CD4-positive, alpha-beta T cell treated with Interleukin-6 for 4 hours (primary cell): ENCODE results near the gene RGS16.

ENCODE experiments used
- DNase-seq: peaks from one replicate; pipeline ENCODE4 v3.0.0-alpha.2; 2020; ENCODE audit warnings: mixed read lengths

The RGS16 gene

DNA sequence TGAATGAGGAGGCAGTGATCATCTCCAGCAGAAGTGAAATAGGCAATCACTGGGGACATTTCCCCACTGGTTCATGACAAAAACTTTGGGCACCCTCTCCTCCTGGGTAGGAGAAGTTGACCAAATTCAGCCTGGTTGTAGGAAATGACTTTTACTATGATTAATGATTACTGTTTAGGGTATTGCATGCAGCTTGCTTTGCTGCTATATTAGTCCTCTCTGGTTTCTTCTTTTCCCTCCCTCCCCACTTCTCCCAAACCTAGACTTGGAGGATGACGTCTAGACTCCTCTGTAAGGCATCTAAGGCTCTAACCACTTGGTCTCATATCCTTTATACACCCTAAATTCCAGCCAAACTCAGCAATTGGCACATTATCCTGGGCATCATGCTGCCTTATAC, 3.4 kb upstream of the RGS16 start:
- no peak for DNase-seq

DNA sequence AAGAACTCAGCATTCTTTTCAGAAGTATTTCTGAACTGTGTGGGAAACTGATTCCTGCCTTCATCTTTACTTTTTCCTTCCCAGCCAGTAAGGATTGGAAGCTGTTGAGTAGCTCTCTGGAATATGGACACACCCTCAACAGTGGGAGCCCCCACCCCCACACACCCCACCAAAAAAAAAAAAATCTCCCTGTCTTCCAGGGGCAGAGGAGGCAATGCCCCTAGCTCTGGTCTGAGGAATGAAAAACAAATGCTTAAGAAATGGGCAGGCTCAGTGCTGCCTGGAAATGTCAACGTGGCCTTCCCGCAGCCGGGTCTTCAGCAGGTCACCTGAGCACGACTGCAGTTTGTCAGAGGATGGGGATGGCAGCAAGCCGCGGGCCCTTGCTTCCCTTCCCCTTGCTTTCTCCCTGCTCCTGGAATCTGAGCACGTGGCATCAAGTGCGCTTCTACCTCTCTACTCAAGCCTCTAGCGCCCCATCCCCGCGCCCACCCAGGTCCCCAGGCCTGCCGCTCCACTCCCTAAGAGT, 479 bp downstream of the RGS16 start:
- no peak for DNase-seq

DNA sequence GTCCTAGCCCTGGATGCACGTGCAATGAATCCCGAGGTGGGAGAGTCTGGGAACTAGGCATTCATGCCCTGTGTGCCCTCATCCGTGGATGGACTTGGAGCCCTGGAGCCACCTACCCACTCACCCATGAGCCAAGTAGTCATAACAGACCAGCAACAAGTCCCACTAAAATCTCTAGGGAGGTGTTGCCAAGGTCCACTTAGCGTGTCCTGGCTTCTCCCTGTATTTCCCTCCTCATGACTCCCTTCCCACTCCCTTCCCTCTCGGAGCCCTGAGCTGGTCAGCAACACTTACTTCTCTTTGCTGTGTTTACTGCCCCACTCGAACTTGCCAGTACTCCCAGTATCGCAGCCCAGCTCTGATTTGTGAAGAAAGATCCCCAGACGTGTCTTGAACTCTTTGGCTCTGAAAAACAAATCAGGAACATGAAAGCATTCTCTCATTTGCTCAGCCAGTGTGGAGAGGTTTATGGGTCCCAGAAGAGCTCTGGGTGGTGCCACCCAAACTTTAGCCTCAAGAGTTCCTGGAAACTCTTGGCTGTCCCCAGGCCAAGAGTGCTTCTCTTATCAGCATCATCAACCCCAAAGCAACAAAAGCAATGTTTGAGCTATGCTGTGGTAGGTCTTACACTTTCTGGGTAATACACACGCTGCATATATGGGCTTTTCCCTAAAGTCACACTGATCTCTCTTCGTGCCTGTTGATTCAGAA, 1.1 kb downstream of the RGS16 start:
- no peak for DNase-seq

DNA sequence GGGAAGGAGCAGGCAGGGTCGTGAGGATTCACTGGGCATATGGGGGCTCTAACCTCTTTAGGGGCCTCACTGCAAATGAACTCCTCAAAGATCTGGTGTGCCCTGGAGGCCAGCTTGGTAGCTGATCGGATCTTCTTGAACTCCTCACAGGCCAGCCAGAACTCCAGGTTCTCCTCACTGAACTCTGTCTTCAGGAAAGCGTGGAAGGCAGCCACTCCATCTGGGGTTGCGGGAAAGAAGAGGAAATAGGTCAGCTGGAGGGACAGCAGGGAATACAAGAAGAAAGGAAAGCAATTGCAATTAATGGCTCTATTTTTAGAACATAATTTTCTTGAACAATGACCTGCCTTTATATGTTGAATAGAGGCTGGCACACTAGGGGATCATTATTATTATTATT, 2.3 kb downstream of the RGS16 start:
- no peak for DNase-seq

DNA sequence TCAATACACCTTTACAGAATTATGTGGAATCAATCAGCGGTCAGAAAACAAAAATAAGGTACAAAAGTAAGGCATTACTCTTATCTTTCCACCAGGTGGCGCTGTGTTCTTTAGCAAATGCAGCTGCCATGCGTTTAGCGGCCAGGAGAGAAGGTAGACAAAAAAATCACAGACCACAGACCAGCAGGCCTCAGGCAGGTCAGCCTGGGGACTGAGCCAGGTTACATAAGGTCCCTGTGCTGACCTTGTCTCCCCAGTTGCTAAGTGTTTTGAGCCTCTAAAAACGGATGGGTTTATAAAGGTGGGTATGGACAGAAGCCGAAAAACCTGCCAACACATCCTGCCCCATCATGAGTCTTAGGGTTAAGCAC, 2.8 kb downstream of the RGS16 start:
- peak; percentile 79 for DNase-seq

DNA sequence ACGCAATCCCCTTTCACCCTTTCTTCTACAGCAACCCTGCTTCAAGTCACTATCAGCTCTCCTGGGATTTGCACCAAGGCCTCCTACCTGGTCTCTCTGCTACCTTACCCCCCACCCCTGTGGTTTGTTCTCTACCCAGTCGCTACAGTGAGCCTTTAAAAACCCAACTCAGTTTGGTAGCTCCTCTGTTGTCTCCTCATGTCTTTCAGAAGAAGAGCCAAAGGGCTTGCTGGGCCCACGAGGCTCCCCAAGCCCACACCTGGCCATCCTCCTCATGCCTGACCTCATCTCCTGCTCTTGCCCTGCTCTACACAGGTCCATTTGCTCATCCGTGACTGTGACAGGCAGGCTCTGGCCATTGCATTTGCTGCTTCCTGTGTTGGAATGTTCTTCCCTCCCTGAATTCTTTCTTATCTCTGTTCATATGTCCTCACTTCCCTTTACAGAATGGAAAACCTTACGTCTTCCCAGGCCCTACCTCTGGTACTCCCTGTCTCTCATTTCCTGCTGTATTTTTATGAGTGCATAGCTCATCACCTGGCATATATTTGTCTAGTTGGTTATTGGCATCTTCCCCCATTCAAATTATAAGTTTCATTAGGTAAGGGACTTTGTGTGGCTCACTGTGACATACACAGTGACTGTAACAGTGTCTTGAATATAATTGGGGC, 3.3 kb downstream of the RGS16 start:
- DNase-seq, result no peak

DNA sequence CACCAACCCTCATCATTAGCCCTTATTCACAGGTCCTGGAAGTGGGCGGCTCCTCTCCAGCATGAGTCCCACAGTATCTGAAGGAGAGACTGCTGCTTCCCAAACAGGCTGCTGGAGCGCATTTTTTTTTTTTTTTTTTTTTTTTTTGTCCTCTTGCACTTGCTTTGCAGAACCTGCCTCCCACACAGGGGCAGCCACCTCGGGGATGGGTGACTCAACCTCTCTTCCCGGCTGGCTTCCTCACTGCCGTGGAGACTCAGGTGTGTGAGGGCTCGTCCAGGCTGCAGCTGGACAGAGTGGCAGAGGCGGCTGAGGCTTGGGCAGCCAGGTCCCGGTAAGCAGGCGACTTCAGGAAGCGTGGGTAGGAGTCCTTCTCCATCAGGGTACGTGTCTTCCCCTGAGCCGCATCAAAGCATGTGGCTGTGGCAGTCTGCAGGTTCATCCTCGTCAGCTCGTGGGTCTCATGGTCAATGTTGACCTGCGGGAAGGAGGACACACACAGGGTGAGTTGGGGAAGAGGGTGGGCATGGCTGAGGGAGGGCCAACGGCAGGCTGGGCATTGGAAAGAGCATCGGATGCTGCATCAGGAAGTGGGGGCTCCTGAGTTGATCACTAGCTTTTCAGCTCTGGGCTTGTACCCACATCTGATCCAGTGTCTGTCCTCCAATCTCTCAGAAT, 4.0 kb downstream of the RGS16 start:
- DNase-seq, result no peak

DNA sequence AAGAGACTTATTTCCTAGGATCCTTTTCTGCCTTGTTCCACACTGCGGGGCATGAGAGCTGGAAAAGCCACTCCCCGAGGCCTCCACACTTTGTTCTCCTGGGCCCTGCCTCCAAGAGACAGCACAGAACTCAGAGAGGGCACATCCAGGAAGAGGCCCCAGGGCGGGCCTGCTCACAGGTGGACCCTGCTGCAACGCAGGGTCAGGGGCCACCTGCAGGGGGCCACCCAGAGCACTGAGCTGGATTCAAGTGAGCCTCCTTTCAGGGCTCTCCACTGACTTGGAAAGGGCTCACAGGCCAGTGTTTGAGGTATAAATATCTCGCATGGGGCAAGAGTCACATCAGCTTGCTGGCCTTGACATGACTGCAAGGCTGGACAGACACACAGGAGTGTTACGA, 4.8 kb downstream of the RGS16 start:
- peak; percentile 33 for DNase-seq

DNA sequence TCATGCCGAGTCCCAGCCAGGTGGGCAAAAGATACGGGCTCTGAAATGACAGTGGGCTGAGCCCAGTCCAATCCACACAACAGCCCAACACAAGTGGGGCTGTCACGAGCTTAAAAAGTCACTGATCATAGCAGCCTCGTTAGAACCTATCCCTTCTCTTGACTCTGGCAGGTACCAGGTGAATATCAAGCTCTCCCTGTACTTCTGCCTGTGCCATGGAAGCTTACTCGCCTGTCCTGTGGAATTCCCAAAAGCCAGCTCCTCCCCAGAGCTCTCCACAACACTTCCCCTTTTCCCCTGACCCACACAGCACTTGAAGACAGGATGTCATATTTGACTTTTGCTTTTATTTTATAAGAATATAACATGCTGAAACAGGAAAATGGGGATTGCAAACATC, 5.9 kb downstream of the RGS16 start:
- no peak for DNase-seq

DNA sequence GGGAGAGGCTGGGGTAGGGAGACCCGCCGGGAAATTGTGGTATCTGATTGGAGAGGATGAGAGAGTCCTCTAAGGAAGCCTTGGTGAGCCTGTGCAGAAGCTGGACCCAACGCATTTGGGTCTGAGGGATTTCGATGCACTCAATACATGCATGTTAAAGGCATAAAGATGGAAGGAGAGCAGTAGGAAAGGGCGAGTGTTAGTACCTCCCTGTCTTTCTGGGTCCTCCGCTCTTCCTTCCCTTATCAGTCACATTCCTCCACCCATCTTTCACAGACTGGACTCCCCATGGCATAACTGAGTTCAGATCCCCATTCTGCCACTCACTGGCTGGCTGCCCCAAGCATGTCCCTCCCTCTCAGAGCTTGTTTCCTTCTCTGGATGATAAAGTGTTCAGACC, 7.3 kb downstream of the RGS16 start:
- no peak for DNase-seq

DNA sequence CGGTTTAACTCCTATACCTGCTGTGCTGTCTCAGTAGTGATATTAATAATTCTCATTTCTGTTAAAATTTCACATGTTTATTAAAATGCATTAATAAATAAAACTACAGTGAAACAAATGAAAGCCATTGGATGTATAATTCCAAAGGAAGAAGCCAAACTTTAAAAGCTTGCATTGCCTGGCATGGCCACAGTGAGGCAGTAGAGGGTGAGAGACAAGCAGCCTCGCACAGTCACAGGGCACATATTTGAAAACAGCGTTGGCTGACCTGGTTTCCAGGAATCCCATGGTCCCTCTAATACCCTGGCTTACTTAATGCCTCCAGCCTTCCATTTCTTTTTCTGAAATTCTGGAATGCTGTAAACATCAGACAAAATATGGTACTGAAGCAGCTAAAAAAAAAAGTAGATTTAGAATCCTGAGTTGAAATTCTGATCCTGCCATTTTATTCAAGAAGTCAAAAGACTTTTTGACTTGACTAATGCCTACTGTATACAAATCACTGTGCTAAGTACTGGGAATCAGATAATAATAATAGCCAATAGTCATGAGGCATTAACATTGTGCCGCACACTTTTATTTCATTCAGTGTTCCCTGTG, 8.4 kb downstream of the RGS16 start:
- DNase-seq, result peak; percentile 74

DNA sequence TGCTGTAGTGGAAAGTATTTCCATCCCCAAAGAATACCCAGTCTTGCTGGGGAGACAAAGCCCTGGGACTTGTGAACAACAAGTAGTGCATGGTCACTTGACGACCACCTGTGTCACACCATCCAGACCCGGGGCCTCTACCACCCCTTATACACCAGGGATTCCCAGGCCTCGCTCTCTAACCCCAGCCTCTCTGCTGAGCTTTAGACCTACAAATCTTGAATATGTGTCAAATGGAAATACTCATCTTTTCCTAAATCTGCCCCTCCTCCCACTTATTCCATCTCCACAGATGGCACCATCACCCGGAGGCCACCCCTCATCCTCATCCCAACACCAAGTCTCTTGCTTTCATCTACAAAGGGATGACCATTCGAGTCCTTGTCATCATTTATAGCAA, 14.3 kb downstream of the RGS16 start:
- DNase-seq, result no peak

DNA sequence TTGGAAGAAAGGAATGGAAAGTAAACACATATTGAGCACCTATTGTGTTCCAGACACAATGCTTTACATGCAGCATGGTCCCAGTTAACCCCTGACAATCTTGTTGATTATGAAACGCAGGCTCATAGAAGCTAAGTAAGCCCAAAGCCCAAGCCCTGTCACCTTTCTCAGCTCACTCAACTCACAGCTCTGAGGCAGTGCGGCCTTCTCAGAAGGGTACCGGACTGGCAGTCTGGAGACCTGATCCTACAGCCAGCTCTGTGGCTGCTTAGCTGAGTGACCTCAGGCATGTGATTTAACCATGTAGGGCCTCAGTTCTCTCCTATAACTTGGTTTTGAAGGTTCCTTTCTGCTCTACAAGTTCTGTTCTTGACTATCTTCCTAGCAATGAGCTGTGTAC, 14.7 kb downstream of the RGS16 start:
- no peak for DNase-seq

DNA sequence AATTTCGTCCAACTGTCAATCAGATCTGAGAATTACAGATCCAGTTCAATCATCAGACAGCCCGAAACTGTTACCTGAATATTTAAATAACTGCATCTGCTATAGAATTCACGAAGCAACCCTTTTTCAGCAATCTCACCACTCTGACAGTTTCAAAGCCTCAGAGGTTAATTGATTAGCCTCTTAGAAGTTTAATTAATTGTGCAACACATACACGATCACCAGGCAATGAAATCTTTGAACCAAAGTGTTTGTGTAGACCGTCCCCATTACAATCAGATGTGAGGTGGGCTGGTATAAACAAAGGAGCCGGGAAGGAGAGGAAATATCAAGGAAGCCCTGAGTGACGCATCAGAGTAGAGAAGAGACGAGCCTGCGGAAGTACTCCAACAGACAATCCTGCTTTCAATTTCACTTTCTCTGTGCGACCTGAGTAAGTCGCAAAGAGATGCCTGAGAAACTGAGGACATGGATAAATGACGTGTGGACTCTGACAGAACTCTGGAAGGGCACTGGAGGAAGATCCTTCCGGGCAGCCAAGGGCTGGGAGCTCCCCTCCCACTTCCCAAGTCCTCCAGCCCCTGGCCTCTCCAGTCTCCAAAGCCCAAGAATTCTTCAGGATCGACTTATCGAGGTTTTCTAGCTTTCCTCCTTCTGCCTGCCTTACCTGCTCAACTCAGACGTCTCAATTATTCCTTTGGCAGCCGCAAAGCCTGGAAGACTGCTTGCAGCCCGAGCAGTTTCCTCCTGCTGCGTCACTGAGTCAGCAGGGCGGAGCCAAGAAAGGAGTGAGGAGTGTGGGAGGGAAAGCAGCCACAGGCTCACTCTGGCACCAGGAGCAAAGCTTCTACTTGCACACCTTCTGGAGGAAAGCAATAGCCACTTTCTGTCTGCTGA, 15.4 kb downstream of the RGS16 start, which contains the start of gene RNASEL:
Gene RNASEL, minus strand, starts transcription at position 757 of the 897 bp plus-strand sequence. CDS start 2,450 bp downstream, outside the sequence.
- DNase-seq, result peak; percentile 69

DNA sequence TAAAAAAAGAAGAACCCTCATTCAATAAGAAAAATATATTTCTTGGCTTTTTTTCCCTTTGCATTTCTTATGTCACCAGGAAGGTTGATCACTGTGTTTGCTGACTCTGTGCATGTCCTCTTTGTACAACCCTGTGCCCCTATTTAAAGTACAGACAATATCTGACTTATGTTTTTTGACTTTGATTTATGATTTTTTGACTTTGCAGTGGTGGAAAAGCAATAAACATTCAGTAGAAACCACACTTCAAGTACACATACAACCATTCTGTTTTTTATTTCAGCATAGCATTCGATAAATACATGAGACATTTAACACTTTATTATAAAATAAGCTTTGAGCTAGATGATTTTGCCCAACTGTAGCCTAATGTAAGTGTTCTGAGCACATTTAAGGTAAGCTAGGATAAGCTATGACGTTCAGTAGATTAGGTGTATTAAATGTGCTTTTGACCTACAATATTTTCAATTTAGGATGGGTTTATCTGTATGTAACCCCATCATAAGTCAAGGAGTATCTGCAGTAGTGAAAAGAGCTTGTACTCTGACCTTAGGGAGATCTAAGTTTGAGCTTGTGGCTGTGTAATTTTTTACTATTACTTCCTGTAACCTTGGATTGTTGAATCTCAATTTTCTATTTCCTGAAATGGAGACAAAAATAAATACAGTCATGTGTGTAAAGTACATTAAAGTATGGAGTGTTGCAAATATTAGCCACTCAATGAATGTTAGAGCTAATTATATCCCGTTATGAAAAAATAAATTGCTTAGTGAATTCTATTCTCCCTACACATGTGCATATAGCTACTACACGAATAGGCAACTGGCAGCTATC, 16.3 kb downstream of the RGS16 start:
- DNase-seq, result no peak

DNA sequence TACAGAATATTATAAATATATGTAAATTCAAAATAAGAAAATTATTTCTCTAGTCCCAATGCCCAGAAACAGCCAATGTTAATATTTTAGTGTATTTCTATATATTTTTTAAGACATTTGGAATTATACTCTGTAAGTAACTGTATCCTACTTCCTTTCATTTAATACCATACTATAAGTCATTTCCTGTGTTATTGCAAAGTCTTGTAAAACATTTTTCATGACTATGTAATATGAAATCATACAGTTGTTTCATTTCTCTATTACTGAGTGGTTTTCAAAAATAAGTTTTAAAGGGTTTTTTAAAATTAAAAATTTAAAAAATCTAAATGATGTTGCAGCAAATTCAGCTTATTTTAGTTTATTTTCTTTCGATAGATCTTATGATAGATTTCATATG, 17.1 kb downstream of the RGS16 start:
- DNase-seq, result no peak

DNA sequence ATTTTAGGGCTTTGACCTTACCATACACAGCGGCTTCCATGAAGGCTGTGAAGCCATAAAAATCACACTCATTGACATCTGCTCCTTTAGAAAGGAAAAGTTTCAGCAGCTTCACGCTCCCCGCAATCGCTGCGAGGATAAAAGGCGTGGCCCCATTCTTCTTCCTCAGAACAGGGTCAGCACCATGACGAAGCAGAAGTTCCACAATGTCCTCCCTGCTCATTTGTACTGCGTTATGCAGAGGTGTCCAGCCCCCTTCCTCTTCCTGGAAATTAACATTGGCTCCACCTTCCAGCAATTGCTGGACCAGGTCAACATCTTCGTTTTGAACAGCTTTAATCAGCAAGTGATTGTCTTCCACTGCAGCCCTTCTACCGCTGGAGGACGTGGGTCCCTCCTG, 17.8 kb downstream of the RGS16 start:
- no peak for DNase-seq

DNA sequence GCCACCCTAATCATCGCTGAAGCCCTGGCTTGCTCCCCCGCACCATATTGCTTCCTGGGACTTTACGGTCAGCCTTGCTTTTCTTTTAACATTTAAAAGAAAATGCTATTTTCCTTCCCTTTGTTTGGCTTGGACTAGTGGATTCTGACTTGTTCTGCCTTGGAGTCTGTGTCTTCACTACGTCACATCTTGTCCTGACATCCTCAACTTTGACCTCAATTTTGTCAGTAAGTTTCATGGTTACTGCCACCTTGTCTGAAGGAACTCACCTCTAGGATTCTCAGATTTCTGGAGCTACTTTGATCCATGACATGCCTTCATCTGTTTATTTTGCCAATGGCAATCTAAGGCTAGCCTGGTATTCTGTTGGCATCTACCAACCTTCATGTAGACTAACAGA, 19.4 kb downstream of the RGS16 start:
- DNase-seq, result no peak

DNA sequence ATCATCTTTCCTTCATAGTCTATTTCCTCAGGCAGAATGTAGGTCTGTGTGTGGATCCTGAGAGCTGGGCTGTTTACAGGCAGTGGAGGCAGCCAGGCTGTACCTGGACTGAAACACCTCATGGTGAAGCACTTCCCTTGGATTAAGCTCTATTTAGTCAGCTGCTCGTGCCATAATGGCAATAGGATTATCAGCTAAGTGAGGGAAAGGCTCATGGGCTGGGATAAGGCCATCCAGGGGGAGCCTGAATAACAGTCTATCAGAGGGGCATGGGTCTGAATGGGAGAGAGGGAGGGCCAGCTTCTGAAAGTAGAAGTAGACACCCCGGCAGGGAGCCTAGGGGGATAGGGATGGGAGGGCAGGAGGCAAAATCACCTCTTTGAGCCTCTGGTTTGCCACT, 23.5 kb downstream of the RGS16 start:
- no peak for DNase-seq

DNA sequence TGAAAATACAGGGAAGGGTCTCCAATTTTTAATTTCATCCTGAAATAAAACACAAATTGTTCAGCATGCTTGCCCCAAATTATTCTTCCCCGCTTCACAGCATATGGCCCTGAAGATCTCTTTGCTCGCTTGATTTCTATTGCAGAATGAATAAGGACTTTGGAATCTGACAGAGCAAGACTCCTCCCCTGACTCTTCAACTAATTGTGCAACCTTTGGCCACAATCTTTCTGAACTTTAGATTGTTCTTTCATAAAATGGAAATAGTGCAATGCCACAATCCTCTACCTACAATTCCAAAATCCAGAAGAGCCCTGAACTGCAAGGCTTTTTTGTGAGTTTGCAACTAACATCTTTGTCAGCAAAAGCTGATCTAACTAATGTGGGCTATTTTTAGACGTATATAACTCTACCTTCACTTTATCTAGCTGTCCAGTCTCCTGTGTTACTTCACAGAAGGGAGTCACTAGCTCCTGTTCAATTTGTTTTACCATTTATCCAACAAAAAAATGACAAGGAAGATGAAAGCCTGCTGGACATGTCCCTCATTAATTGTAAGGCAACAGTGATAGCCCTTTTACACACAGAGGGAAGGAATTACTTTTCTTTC, 28.5 kb downstream of the RGS16 start:
- DNase-seq, result no peak

DNA sequence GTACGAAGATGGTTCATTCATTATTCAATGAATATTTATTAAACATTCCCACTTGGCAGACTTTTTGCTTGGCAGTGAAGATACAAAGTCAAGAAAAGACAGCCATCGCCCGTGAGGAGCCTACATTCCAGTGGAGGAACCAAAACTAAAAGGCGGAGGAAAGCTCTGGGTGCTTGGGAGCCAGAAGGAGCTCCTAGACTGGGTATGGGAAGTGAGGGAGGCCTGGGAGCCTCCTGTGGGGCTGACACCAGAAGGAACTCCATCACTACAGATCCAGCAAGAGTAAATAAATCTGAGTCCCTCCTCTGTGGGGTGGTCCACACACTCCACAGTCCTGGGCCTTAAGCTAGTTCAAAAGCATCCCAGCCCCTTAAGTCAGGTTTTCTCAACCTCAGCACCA, 30.0 kb downstream of the RGS16 start:
- no peak for DNase-seq
